Lung (tissue), 12 donors: ENCODE measurements around the gene TECR. TPM values are rescaled to one million over a fixed set of nuclear protein-coding genes. Genes with fewer than 3 reads are reported as not detected.
"Not testable (repeated sequence)": the region's sequence is repeated elsewhere in the genome, so short reads cannot be mapped to it uniquely, and the experiment has no call there.

ENCODE experiments used
- ATAC-seq: fragments of 200-7000 bp; cut with Tn5 transposase; one replicate; pipeline ENCODE4 v1.9.1; 2020; ENCODE audit warnings: moderate number of reproducible peaks; ENCODE audit not compliant: insufficient read depth, low FRiP score
- DNase-seq, 3 donors: peaks; one replicate each; pipeline ENCODE4 v3.0.0-alpha.2; 2013 to 2017
- H3K27ac ChIP-seq, 2 donors: one replicate each; pipeline ENCODE4 v1.5.1; 2013; ENCODE audit warnings: mild to moderate bottlenecking in 2 of 2, moderate library complexity in 2 of 2, control low read depth in 1 of 2, inconsistent platforms in 1 of 2, low read depth in 1 of 2, low read length in 1 of 2
- H3K27me3 ChIP-seq, 3 donors: one replicate each; pipeline ENCODE4 v1.5.1; 2013; ENCODE audit warnings: low read length in 2 of 3; ENCODE audit not compliant: control insufficient read depth in 3 of 3, insufficient read depth in 3 of 3
- H3K36me3 ChIP-seq, 4 donors: one replicate each; pipeline ENCODE4 v1.5.1; 2013; ENCODE audit warnings: low read length in 4 of 4, mild to moderate bottlenecking in 1 of 4, moderate library complexity in 1 of 4; ENCODE audit not compliant: control insufficient read depth in 4 of 4, insufficient read depth in 4 of 4
- H3K4me1 ChIP-seq, 5 donors: one replicate each; pipeline ENCODE4 v1.5.1; 2013; ENCODE audit warnings: low read length in 5 of 5, mild to moderate bottlenecking in 2 of 5, moderate library complexity in 1 of 5; ENCODE audit not compliant: control insufficient read depth in 5 of 5, insufficient read depth in 5 of 5
- H3K4me3 ChIP-seq: one replicate; pipeline ENCODE4 v1.5.1; 2013; ENCODE audit warnings: mild to moderate bottlenecking, control low read depth, moderate library complexity
- H3K9ac ChIP-seq, 2 donors: one replicate each; pipeline ENCODE4 v1.5.1; 2013; ENCODE audit warnings: low read length in 2 of 2, control low read depth in 1 of 2; ENCODE audit not compliant: insufficient read depth in 1 of 2
- H3K9me3 ChIP-seq, 4 donors: one replicate each; pipeline ENCODE4 v1.5.1; 2013; ENCODE audit warnings: low read length in 3 of 4, mild to moderate bottlenecking in 1 of 4, moderate library complexity in 1 of 4; ENCODE audit not compliant: control insufficient read depth in 4 of 4, insufficient read depth in 3 of 4
- CTCF ChIP-seq: IDR thresholded peaks from 2 replicates; pipeline ENCODE4 v1.5.1; 2012; ENCODE audit warnings: mild to moderate bottlenecking; ENCODE audit errors: control extremely low read depth, extremely low read depth
- WGBS, 2 donors: extraction: QIAGEN DNeasy Blood & Tissue Kit; methylation state at CpG; one replicate each; pipeline ENCODE4 v1.1.7; 2013; 5-methylcytosine and 5-hydroxymethylcytosine counted together
- polyA plus RNA-seq, 2 donors: library from polyadenylated mRNA; stranded (reverse); fragments of 200-250 nt; gene quantifications; one replicate each; pipeline ENCODE4 v1.2.1, GENCODE V29; 2013
- total RNA-seq, 2 donors: library from RNA; depleted of rRNA in 1 of 2; stranded (reverse); fragments of >200 nt in 1 of 2; gene quantifications; one replicate each; pipeline ENCODE4 v1.2.1, GENCODE V29; 2014 to 2021
- donor health status: control.
- donor health status: control.
- donor health status: Bipolar disorder and iron deficiency.
- donor health status: healthy.
- donor health status: DM: yes; HTN: yes; CAD: no.

TECR gene
- total and polyA plus RNA-seq, 4 donors, result 32.7 to 193 (median 121) TPM

DNA sequence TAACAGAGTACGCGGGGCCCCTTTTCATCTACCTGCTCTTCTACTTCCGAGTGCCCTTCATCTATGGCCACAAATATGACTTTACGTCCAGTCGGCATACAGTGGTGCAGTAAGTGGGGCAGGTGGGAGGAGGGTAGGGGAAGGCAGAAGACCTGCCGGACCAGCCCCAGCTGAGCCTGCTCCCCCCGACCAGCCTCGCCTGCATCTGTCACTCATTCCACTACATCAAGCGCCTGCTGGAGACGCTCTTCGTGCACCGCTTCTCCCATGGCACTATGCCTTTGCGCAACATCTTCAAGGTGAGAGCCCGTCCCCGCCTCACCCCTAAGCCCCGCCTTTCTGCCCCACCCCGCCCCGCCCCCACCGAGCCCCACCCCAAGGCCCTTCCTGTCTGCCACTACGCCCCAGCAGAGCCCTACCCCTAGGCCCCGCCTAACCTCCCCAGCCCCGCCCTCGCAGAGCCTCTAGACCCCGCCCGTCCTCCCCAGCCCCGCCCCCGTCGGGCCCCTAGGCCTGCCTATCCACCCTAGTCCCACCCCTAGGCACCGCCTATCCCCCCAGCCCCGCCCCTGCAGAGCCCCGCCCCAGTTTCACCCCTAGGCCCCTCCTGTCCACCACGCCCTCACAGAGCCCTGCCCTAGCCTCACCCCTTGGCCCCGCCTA, 34.7 kb downstream of the TECR start:
- no peak overlapping the region for H3K9ac ChIP-seq
- no peak for ATAC-seq
- no peaks in the 10 kb centered on the region for H3K9me3 ChIP-seq
- TF ChIP-seq CTCF, result no peak
- no peak overlapping the region for H3K27ac ChIP-seq
- peaks cover 0 to 18% (median 8%) of the 10 kb centered on the region in 5 donors for H3K4me1 ChIP-seq
- DNase-seq, result peak in 1 of 3 donors; percentile 49
- no peak overlapping the region for H3K4me3 ChIP-seq
- H3K36me3 ChIP-seq, result peaks cover 0 to 35% (median 1%) of the 10 kb centered on the region in 4 donors
- no peaks in the 10 kb centered on the region for H3K27me3 ChIP-seq
- 73 to 86% methylated on average over 21 to 33 of the region's 33 CpGs for WGBS, 2 donors

GRCh38 chr19:14564652-14565297, 35.4 kb downstream of the TECR start:
- H3K4me3 ChIP-seq, H3K27me3 ChIP-seq, H3K27ac ChIP-seq, H3K9ac ChIP-seq, ATAC-seq, DNase-seq, H3K9me3 ChIP-seq: not testable (repeated sequence)
- H3K36me3 ChIP-seq, result peaks cover 0 to 35% (median 4%) of the 10 kb centered on the region in 4 donors
- 77 to 84% methylated on average over 22 of the region's 22 CpGs for WGBS, 2 donors
- H3K4me1 ChIP-seq, result peaks cover 0 to 17% (median 8%) of the 10 kb centered on the region in 5 donors

DNA sequence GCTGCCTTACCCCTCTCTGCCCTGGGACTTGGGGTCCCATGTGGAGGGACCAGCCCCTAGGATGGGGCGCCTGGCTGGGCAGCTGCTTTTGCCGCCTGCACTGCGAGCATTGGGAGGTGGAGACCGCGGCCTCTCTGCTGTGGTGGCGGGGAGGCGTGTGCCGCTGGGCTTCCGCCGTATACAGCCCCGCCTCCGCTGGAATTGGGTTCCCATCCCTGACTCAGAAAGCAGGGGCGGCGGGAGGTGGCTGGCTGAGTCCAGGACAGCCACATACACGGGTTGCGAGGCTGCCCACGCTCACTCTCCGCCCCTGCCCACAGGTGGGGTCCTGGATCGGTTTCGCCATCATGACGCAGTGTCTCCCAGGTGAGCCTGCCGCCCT, 35.9 kb downstream of the TECR start:
- no peak for TF ChIP-seq CTCF
- Histone ChIP-seq H3K4me1 (peaks cover 0 to 13% (median 7%) of the 10 kb centered on the region in 5 donors), H3K27ac (no peak overlapping the region), H3K9ac (no peak overlapping the region), H3K27me3 (no peaks in the 10 kb centered on the region), H3K9me3 (no peaks in the 10 kb centered on the region), H3K4me3 (no peak overlapping the region), H3K36me3 (peaks cover 0 to 35% (median 4%) of the 10 kb centered on the region in 4 donors)
- WGBS, 2 donors, result 93 to 94% methylated on average over 21 to 22 of the region's 22 CpGs
- DNase-seq, result no peak
- no peak for ATAC-seq
